ENCODE measurements around the gene PLEKHO2.
A peak's percentile ranks its signal among the peaks of the same experiment; 100 is the strongest.

PLEKHO2 gene

DNA sequence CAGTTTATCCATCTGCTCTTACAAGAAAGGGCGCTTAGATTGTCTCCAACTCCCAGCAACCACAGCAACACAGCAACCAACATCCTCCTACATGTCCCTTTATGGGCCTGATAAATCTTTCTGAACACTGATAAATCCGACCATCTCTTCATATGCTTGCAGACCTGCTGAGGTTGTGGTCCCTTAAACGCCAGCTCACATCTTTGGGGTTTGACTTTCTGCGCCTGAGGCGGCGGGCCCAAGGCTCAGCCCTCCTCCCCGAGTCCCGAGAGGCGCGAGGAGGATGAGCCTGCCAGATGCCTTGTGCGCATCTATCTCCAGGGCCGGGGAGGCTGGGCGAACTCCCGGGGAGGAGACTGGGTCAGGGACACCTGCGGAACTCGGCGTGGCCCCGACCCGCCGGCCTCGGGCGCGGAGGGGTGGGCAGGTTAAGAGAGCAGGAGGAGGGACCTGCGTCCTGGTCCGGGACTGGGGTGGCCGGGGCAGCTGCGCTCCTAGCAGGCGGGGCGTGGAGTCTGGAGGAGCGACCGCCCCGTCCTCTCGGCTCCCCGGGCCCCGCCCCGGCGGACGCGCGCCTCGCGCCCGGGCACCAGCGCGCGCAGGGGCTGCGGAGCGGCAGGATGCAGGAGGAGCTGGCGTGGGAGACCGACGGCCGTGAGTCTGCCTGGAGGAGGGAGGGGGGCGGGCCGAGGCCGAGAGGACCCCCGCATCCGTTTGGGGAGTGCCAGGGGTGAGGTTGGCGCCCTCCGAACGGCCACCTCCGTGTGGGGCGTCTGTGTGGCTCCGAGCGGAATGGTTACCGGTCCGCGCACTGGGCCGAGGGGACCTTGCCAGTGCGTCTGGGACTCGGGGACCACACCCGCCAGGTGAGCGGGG, 69.8 kb downstream of the PLEKHO2 start, which contains the start of gene ANKDD1A:
ANKDD1A (plus strand) TSS at position 592 of the 876 bp plus-strand sequence; CDS start at position 621, 29 bp downstream.
- peak in 1 of 2 donors; percentile 9 for DNase-seq (ENCODE audit: low read depth in 1 of 2, low spot score in 1 of 2)

DNA sequence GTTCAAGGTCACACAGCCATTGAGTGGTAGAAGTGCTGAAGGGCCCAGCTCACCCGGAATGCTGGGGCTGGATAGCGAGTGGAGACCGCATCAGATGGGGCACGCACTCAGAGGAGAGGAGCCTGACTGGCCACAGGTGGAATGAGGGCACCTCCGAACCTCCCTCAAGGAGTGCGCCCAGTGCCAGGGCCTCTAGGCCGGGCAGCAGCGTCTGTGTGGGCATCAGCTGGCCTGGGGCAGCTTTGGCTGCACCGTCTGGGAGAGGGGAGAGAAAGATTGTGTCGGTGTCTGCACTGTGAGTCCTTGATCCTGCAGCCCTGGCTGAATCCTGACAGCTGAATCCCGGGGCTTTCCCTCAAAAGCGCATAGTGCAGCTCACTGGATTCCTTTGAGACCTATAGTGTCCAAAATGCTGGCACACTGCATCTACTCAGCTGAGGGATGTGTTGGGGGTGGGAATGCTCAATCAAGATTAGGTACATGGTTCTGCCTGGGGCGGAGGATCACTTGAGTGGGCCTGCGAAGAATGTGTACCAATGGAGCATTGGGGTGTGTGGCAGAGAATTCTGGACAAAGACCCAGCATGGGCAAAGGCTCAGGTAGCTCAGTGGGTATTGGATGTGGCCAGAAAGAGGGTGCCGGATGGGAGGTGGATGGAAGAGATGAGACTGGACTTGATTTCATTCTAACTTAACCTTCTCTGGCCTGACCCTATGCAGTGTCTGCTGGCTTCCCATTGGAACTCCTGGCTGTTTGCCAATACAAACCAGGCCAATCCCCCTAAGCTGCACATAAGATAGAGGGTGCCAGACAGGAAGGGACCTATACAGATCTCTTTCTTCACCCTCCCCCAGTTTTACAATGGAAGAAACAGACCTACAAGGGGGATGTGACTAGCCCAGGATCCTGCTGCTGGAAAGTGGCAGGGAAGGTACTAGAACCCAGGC, 70.9 kb downstream of the PLEKHO2 start:
- DNase-seq (ENCODE audit: low read depth in 1 of 2, low spot score in 1 of 2) = no peak

DNA sequence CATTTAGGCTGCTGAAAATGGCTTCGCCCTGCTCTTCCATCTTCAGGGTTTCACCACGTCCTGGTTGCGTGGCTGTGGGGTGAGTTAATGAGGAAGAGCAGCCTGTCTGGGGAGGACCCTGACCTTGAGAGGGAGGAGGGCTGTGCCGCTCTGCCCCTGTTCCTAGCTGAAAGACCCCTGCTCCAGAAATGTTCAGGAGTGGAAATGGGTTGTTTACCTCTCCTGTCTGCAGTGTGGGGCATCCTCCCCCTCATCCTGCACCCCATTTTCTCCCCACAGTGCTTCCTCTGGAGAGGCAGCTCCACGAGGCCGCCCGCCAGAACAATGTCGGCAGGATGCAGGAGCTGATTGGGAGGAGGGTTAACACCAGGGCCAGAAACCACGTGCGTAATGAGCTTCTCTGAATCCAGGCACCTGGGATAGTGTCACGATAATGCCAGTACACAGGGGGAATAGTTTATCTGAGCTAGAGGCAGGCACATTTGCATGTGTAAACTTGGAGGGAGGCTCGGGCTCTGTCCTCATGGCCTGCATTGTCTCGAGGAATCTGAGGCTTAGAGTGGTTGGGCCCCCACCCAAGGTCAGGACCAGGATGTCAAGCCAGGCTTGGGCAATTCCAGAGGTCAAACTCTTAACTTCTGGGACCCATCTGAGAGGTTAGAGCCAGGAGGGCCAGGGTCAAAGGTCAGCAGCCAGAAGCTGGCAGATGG, 74.0 kb downstream of the PLEKHO2 start:
- no peak for DNase-seq (ENCODE audit: low read depth in 1 of 2, low spot score in 1 of 2)

DNA sequence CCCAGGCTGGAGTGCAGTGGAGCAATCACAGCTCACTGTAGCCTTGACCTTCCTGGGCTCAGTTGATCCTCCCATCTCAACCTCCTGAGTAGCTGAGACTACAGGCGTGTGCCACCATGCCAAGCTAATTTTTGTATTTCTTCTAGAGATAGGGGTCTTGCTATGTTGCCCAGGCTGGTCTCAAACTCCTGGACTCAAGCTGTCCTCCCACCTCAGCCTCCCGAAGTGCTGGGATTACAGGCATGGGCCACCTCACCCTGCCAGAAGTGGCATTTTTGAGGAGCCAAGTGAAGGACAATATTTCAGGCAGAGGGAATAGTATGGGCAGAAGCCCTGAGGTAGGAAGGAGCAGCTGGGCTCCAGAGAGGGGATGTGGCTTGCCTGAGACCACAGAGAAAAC, 74.7 kb downstream of the PLEKHO2 start:
- DNase-seq (ENCODE audit: low read depth in 1 of 2, low spot score in 1 of 2) = no peak

DNA sequence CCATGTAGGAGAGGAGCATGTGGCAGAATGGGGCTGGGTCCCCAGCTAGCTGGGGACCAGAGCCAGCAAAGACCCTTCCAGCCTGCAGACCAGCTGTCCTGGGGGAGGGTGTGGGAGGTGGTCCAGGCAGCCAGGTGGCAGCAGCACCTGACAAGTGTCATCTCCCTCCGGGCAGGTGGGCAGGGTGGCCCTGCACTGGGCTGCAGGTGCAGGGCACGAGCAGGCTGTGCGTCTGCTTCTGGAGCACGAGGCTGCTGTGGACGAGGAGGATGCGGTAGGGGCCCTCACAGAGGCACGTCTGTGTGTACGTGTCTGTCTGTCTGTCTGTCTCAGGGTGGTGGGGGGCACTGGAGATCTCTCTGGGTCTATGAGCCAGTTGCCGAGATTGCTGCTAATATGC, 75.5 kb downstream of the PLEKHO2 start:
- no peak for DNase-seq (ENCODE audit: low read depth in 1 of 2, low spot score in 1 of 2)

Data from activated T-helper 1 cell treated with anti-CD3 and anti-CD28 coated beads, Interleukin-2, amount 50 U/mL, for 16 hours (primary cell).